HUDEP-2 (cell line): Measurements from ENCODE around the gene REM2.
"Not testable (repeated sequence)": the region's sequence is repeated elsewhere in the genome, so short reads cannot be mapped to it uniquely, and the experiment has no call there.

ENCODE experiments used
- DNase-seq, 76 experiments: peaks; one replicate each; lab custom pipeline; 2025; ENCODE audit not compliant: unreplicated experiment in 76 of 76; lab: John Stamatoyannopoulos, UW

REM2 gene

GRCh38 chr14:22848351-22849164, 34.5 kb upstream of the REM2 start:
- no peak for DNase-seq

DNA sequence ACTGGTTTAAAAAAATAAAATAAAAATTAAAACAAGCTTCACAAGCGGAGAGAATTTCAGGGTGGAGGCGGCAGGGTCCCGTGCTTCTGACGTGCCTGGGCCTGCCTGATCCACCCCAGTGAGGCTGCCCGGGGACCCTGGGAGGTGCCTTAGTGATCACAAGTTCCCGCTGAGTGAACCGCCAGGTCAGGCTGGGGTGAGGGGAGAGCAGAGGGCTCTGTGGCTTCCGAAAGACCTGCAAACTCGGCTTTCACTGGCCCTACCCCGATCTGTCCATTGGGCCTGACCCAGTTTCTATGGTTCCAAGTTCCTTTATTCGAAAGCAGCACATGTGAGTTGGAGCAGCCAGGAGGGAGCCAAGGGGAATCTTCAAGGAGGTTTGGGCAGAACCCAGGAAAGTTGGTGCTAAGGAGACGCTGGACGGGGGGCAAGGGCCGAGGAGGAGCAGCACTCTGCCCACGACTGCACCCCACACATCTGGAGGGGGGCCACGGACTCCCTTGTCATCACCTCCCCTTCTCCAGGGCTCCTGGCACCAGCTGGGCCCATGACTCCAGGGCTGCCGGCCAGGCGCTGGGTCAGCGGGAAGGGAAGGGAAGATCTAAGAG, 33.7 kb upstream of the REM2 start:
- no peak for DNase-seq

GRCh38 chr14:22850944-22851764, 31.9 kb upstream of the REM2 start:
- peak in 13 of 76 experiments; percentile 4 to 47 (median 18) for DNase-seq

- not testable (repeated sequence) for DNase-seq
These were observed 30.8 kb upstream of the REM2 start for GRCh38 chr14:22852178-22852577.

DNA sequence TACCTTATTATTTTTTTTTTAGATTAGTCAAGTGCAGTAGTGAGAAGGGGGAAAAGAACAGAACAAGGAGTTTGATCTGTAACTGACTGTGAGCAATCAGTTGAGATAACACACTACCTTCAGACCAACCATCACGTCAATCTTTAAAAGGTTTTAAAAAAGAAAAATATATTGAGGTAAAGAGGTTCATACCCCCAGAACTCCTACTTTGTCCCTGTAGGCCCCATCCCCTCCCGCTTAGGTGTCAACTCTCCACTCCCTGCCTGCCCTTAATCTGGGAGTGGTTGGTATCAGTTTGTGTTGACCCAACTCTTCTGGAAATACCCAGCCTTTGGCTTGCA, 30.5 kb upstream of the REM2 start:
- no peak for DNase-seq

GRCh38 chr14:22852940-22853767, 29.9 kb upstream of the REM2 start:
- peak in 72 of 76 experiments; percentile 13 to 97 (median 75) for DNase-seq

GRCh38 chr14:22854296-22854695, 28.7 kb upstream of the REM2 start:
- DNase-seq, result not testable (repeated sequence)

- DNase-seq, result no peak
These were observed 27.9 kb upstream of the REM2 start for GRCh38 chr14:22854963-22855724.

DNA sequence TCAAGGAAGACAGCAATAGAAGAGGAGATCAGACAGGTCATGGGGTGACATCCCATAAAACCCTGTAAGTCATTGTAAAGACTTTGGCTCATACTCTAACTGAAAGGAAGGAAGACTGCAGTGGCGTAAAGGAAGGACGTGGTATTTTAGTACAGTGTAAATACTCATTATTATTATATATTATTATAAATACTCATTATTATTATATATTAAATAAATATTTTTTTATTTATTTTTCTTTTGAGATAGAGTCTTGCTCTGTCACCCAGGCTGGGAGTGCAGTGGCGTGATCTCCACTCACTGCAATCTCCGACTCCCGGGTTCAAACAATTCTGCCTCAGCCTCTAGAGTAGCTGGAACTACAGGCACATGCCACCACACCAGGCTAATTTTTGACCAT, 26.6 kb upstream of the REM2 start:
- DNase-seq, result no peak

DNA sequence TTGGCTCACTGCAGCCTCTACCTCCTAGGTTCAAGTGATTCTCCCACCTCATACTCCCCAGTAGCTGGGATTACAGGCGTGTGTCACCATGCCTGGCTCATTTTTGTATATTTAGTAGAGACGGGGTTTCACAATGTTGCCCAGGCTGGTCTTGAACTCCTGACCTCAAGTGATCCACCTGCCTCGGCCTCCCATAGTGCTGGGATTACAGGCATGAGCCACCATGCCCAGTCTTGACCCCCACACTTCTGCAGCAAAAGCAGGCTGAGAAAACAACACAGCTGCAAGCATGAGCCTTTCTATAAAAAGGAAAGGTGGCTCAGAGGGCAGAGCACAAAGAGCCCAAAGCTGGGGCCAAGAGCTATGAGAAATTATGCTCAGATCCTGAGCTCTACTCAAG, 22.6 kb upstream of the REM2 start:
- DNase-seq, result not testable (repeated sequence)

GRCh38 chr14:22861651-22862050, 21.4 kb upstream of the REM2 start:
- no peak for DNase-seq

- no peak for DNase-seq
These were observed 18.0 kb upstream of the REM2 start for GRCh38 chr14:22864979-22865378.

GRCh38 chr14:22865424-22866405, 17.3 kb upstream of the REM2 start:
- DNase-seq, result peak in 4 of 76 experiments; percentile 4 to 13 (median 12)

DNA sequence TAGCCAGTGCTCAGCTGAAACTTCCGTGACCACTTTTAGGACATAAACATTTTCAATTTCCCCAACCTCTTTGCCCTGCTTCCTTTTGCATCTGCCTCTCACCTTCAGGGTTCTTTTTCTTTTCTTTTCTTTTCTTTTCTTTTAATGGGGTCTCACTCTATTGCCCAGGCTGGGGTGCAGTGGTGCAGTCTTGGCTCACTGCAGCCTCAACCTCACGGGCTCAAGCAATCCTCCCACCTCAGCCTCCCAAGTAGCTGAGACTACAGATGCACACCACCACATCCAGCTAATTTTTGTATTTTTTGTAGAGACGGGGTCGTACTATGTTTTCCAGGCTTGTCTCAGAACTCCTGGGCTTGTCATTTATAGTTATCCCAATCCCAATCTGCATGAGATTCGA, 16.1 kb upstream of the REM2 start:
- no peak for DNase-seq

DNA sequence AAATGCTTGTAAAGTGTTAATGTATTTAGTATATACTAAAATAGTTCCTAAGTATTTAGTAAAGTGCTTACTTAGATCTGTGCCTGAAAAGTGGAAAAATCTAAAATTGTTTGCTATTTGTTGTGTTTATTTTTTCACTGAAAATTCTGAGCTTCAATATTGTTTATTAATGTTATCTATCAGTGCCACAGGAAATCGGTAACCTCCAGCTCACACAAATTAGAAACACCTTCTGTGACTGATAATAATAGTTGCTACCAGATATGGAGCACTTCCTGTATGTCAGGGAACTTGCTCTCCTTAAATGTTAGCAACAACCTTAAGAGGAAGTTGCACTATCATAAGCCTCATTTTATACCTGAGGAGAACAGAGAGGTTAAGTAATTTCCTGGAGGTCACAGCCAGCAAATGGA, 12.2 kb upstream of the REM2 start:
- DNase-seq, result peak in 15 of 76 experiments; percentile 19 to 78 (median 53)

GRCh38 chr14:22871224-22872032, 11.6 kb upstream of the REM2 start, which contains the start of gene LRP10:
Gene LRP10, plus strand, starts transcription at chr14:22871740. Its CDS starts 564 bp downstream, at chr14:22872304.
- peak in 74 of 76 experiments; percentile 45 to 93 (median 85) for DNase-seq

GRCh38 chr14:22872033-22872832, 10.8 kb upstream of the REM2 start:
- peak in 57 of 76 experiments; percentile 4 to 64 (median 43) for DNase-seq
